ENCODE data around the gene PTPN23. TPM values are rescaled to one million over a fixed set of nuclear protein-coding genes. Genes with fewer than 3 reads are reported as not detected.

Gene PTPN23
- total RNA-seq, 2 donors from 2014 or later: 29.4 to 29.9 TPM

GRCh38 chr3:47385796-47386195, 5.0 kb downstream of the PTPN23 start:
- Mint-ChIP-seq H3K9me3 (no peaks in the 10 kb centered on the region), H3K36me3 (peaks cover 13 to 19% of the 10 kb centered on the region in 2 donors), H3K27ac (peak overlapping the region in 1 of 2 donors; percentile 25)
- DNase-seq (ENCODE audit: low spot score in 2 of 2): no peak
- no peak for ATAC-seq

GRCh38 chr3:47392933-47393332, 12.1 kb downstream of the PTPN23 start:
- H3K36me3 Mint-ChIP-seq: no peaks in the 10 kb centered on the region
- H3K27ac Mint-ChIP-seq: no peak overlapping the region

GRCh38 chr3:47394140-47394870, 13.5 kb downstream of the PTPN23 start:
- no peak for ATAC-seq
- no peaks in the 10 kb centered on the region for H3K9me3 Mint-ChIP-seq
- peak overlapping the region; percentile 59 to 85 for H3K27ac Mint-ChIP-seq

More at GRCh38 chr3:47392933-47393332, 12.1 kb downstream of the PTPN23 start:
- no peak for DNase-seq (ENCODE audit: low spot score in 2 of 2)
- no peak for ATAC-seq
- H3K9me3 Mint-ChIP-seq: no peaks in the 10 kb centered on the region

GRCh38 chr3:47394881-47395280, 14.1 kb downstream of the PTPN23 start:
- H3K9me3 Mint-ChIP-seq: no peaks in the 10 kb centered on the region
- no peaks in the 10 kb centered on the region for H3K36me3 Mint-ChIP-seq
- DNase-seq (ENCODE audit: low spot score in 2 of 2): no peak
- peak overlapping the region; percentile 59 to 88 for H3K27ac Mint-ChIP-seq
- no peak for ATAC-seq

More at GRCh38 chr3:47394140-47394870, 13.5 kb downstream of the PTPN23 start:
- no peaks in the 10 kb centered on the region for H3K36me3 Mint-ChIP-seq
- DNase-seq (ENCODE audit: low spot score in 2 of 2): no peak

- DNase-seq (ENCODE audit: low spot score in 2 of 2): no peak
- ATAC-seq: no peak
- peak overlapping the region in 1 of 2 donors; percentile 80 for H3K27ac Mint-ChIP-seq
- H3K36me3 Mint-ChIP-seq: no peaks in the 10 kb centered on the region
- no peaks in the 10 kb centered on the region for H3K9me3 Mint-ChIP-seq
These were observed 17.4 kb downstream of the PTPN23 start for GRCh38 chr3:47398228-47398627.

GRCh38 chr3:47399016-47399415, 18.2 kb downstream of the PTPN23 start:
- H3K36me3 Mint-ChIP-seq: no peaks in the 10 kb centered on the region

GRCh38 chr3:47399531-47400270, 18.9 kb downstream of the PTPN23 start:
- Mint-ChIP-seq H3K9me3 (no peaks in the 10 kb centered on the region), H3K36me3 (no peaks in the 10 kb centered on the region), H3K27ac (peak overlapping the region; percentile 37 to 72)
- ATAC-seq (no peak), DNase-seq (ENCODE audit: low spot score in 2 of 2) (no peak)

More at GRCh38 chr3:47399016-47399415, 18.2 kb downstream of the PTPN23 start:
- DNase-seq (ENCODE audit: low spot score in 2 of 2): no peak
- ATAC-seq: no peak
- Mint-ChIP-seq H3K27ac (no peak overlapping the region), H3K9me3 (no peaks in the 10 kb centered on the region)

- Mint-ChIP-seq H3K36me3 (no peaks in the 10 kb centered on the region), H3K9me3 (no peaks in the 10 kb centered on the region), H3K27ac (no peak overlapping the region)
- DNase-seq (ENCODE audit: low spot score in 2 of 2) (no peak), ATAC-seq (no peak)
These were observed 23.6 kb downstream of the PTPN23 start for GRCh38 chr3:47404431-47404876.

- peak overlapping the region in 1 of 2 donors; percentile 41 for H3K27ac Mint-ChIP-seq
- ATAC-seq (no peak), DNase-seq (ENCODE audit: low spot score in 2 of 2) (no peak)
- H3K36me3 Mint-ChIP-seq: no peaks in the 10 kb centered on the region
- H3K9me3 Mint-ChIP-seq: no peaks in the 10 kb centered on the region
These were observed 24.4 kb downstream of the PTPN23 start for GRCh38 chr3:47404955-47405790.

- Mint-ChIP-seq H3K27ac (peak overlapping the region; percentile 36 to 41), H3K9me3 (no peaks in the 10 kb centered on the region), H3K36me3 (no peaks in the 10 kb centered on the region)
- ATAC-seq (no peak), DNase-seq (ENCODE audit: low spot score in 2 of 2) (no peak)
These were observed 25.3 kb downstream of the PTPN23 start for GRCh38 chr3:47405820-47406761.

- peak in 1 of 2 donors; percentile 16 for ATAC-seq
- DNase-seq (ENCODE audit: low spot score in 2 of 2): no peak
- Mint-ChIP-seq H3K36me3 (no peaks in the 10 kb centered on the region), H3K27ac (peak overlapping the region in 1 of 2 donors; percentile 68), H3K9me3 (no peaks in the 10 kb centered on the region)
These were observed 25.9 kb downstream of the PTPN23 start for GRCh38 chr3:47406762-47407149.

- DNase-seq (ENCODE audit: low spot score in 2 of 2): no peak
- H3K27ac Mint-ChIP-seq: peak overlapping the region; percentile 63 to 68
- H3K36me3 Mint-ChIP-seq: no peaks in the 10 kb centered on the region
- H3K9me3 Mint-ChIP-seq: no peaks in the 10 kb centered on the region
- no peak for ATAC-seq
These were observed 26.4 kb downstream of the PTPN23 start for GRCh38 chr3:47407237-47407636.

GRCh38 chr3:47407896-47408838, 27.3 kb downstream of the PTPN23 start:
- H3K27ac Mint-ChIP-seq: peak overlapping the region; percentile 34 to 63

GRCh38 chr3:47408839-47409229, 28.0 kb downstream of the PTPN23 start:
- ATAC-seq (no peak), DNase-seq (ENCODE audit: low spot score in 2 of 2) (no peak)
- no peaks in the 10 kb centered on the region for H3K36me3 Mint-ChIP-seq
- H3K9me3 Mint-ChIP-seq: no peaks in the 10 kb centered on the region
- no peak overlapping the region for H3K27ac Mint-ChIP-seq

More at GRCh38 chr3:47407896-47408838, 27.3 kb downstream of the PTPN23 start:
- DNase-seq (ENCODE audit: low spot score in 2 of 2) (no peak), ATAC-seq (no peak)
- no peaks in the 10 kb centered on the region for H3K36me3 Mint-ChIP-seq
- H3K9me3 Mint-ChIP-seq: no peaks in the 10 kb centered on the region

GRCh38 chr3:47409284-47409683, 28.5 kb downstream of the PTPN23 start:
- DNase-seq (ENCODE audit: low spot score in 2 of 2) (no peak), ATAC-seq (no peak)
- Mint-ChIP-seq H3K9me3 (no peaks in the 10 kb centered on the region), H3K27ac (no peak overlapping the region), H3K36me3 (no peaks in the 10 kb centered on the region)
